Right lobe of liver (tissue), 4 donors: Measurements from ENCODE around the gene PDE6H.

Source experiments
- CTCF ChIP-seq, 4 donors: fragments of 200-600 bp in 3 of 4; fragments of 450-650 bp in 1 of 4; IDR thresholded peaks; one replicate each; pipeline versions ENCODE4 v1.5.1 to v1.8.0; 2016 to 2022; ENCODE audit warnings: antibody characterized with exemption in 4 of 4, mild to moderate bottlenecking in 2 of 4
- POLR2A ChIP-seq: fragments of 450-650 bp; IDR thresholded peaks from one replicate; pipeline ENCODE4 v1.6.1; 2017; ENCODE audit warnings: antibody characterized with exemption, mild to moderate bottlenecking
- donor health status: DM: no; HTN: no; CAD: no.
- donor health status: DM: no; HTN: no; CAD: no.
- donor health status: DM: no; HTN: yes; CAD: no.

- TF ChIP-seq CTCF (IDR thresholded peaks at IDR 0.05) (no peak), POLR2A (peak; percentile 25)
These were observed 11.2 kb upstream of the PDE6H start, which contains the start of gene ARHGDIB for GRCh38 chr12:14961466-14962152.
